PC-3 (cell line): ENCODE measurements around the gene L1TD1.

Source experiments
- CTCF ChIP-seq: fragments of 300-600 bp; sonication (generic); conservative IDR thresholded peaks from 2 replicates; pipeline ENCODE4 v1.5.1; 2017; ENCODE audit warnings: antibody characterized with exemption, low read depth, mild to moderate bottlenecking, low read length
- EZH2 ChIP-seq: fragments of 300-600 bp; sonication (generic); IDR thresholded peaks from one replicate; pipeline ENCODE4 v1.6.1; 2017; ENCODE audit warnings: antibody characterized with exemption, mild to moderate bottlenecking, low read length; ENCODE audit not compliant: unreplicated experiment
- EZH2phosphoT487 ChIP-seq: fragments of 300-600 bp; sonication (generic); IDR thresholded peaks from 2 replicates; pipeline ENCODE4 v1.6.1; 2018; ENCODE audit warnings: mild to moderate bottlenecking, antibody characterized with exemption, low read length, borderline replicate concordance

- TF ChIP-seq EZH2, result no peak
- no peak for TF ChIP-seq CTCF
- TF ChIP-seq EZH2phosphoT487, result no peak
Observed at GRCh38 chr1:62218604-62219003, 24.0 kb downstream of the L1TD1 start.
